ENCODE data around the gene ECI2.

Gene ECI2, protein sequence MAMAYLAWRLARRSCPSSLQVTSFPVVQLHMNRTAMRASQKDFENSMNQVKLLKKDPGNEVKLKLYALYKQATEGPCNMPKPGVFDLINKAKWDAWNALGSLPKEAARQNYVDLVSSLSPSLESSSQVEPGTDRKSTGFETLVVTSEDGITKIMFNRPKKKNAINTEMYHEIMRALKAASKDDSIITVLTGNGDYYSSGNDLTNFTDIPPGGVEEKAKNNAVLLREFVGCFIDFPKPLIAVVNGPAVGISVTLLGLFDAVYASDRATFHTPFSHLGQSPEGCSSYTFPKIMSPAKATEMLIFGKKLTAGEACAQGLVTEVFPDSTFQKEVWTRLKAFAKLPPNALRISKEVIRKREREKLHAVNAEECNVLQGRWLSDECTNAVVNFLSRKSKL

DNA sequence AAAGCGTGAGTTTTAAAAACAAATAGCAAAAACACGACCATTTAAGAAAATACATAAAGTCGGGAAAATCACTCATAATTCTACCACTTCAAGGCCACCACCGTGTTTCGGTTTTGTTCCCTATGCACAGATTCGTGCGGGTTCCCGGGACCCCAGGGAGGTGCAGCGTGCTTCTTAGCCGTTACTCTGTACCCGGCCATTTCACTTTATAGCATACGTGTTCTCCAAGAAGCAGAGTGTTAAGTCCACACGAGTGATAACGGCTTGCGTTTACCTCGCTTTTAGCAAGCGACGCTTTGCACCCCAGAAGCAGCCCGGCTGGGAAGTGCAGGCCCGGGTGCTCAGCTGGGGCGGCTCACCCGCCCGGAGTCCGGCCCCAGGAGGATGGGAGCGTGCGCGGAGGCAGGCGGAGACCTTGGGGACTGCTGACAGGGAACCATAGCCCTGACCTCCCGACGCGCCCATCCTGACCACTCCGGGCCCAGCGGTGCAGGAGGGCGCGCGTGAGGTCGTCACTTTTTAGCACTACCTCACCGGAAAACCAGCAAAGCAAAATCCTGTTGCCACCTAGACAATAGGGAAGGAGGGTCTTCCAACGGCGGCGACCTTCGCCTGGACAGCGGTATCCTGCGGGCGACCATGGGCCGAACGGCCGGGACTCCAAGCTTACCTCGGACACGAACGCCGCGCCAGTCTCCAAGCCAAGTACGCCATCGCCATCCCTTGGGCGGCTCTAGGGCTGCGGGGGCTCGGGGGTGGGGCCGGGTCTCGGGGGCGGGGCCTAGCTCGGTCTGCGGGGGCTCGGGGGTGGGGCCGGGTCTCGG, at the start of gene ECI2:
ECI2 (minus strand) TSS at position 735 of the 824 bp plus-strand sequence; CDS start at position 720, 15 bp downstream.
- DNase-seq (ENCODE audit: low spot score): no peak

DNA sequence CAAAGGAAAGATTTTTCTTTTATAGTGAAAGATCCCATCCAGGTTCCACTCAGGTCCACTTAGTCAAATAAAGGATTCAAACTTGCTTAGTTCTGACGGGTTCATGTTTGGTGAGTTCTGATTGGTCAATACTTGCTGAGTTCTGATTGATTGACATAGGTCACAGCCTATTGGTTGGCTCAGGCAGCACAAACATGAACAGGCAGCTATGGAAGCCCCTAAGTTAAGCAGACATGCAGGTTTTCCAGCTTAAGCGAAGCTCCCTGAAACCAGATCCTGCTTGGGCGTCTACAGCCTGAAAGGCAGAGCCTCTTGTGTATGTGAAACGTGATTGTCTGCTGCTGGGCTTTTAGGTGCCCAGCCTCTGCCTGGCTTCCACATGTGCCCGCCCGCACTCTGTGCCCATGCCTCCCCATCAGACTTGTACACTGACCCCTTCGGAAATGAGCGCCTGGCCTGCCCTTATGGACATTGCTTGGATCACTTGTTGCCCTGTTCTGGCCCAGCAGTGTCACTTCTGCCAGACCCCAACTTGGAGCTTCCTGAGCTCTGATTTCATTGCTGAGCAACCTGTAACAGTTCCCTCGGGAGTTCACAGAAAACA, 45.4 kb upstream of the ECI2 start:
- DNase-seq (ENCODE audit: low spot score): no peak

- no peak for DNase-seq (ENCODE audit: low spot score)
Measured at GRCh38 chr6:4179960-4180651, 44.7 kb upstream of the ECI2 start.

GRCh38 chr6:4178737-4179333, 43.5 kb upstream of the ECI2 start:
- no peak for DNase-seq (ENCODE audit: low spot score)

GRCh38 chr6:4176907-4177306, 41.5 kb upstream of the ECI2 start:
- no peak for DNase-seq (ENCODE audit: low spot score)

GRCh38 chr6:4174042-4174441, 38.7 kb upstream of the ECI2 start:
- DNase-seq (ENCODE audit: low spot score): no peak

DNA sequence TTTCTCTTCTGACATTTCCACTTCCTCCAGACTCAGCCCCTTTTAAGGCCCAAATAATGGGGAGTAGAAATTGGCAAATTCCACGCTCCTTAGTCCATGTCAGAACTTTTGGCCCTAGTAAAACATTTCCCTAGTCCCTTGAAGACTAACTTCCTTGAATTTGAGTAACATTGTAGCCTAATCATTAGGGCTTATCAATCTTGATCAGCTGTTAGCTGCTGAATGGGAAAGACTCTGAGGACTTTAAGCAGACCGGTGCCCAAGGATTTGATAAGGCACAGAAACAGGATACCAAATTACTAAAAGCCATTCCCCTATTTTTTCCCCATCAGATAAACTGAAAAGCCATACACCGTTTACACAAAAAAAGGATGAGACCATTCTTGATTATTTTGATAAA, 37.0 kb upstream of the ECI2 start:
- no peak for DNase-seq (ENCODE audit: low spot score)

DNA sequence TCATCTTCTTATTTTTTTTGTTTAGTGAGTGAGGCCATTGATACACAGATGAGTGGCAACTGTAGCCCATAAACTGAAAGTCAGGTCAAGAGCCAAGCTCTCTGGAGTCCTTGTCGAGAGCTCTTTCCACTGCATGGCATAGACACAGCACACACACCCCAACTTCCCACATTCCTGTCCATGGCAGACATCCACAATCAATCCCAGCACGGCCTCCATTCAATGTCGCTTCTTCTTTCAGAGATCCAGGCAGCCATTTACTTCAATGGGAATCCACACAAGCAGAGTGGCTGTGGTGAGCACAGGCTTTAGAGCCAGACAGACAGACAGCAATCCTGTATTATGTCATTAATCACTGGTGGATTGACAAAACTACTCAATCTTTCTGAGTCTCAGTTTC, 34.9 kb upstream of the ECI2 start:
- no peak for DNase-seq (ENCODE audit: low spot score)

DNA sequence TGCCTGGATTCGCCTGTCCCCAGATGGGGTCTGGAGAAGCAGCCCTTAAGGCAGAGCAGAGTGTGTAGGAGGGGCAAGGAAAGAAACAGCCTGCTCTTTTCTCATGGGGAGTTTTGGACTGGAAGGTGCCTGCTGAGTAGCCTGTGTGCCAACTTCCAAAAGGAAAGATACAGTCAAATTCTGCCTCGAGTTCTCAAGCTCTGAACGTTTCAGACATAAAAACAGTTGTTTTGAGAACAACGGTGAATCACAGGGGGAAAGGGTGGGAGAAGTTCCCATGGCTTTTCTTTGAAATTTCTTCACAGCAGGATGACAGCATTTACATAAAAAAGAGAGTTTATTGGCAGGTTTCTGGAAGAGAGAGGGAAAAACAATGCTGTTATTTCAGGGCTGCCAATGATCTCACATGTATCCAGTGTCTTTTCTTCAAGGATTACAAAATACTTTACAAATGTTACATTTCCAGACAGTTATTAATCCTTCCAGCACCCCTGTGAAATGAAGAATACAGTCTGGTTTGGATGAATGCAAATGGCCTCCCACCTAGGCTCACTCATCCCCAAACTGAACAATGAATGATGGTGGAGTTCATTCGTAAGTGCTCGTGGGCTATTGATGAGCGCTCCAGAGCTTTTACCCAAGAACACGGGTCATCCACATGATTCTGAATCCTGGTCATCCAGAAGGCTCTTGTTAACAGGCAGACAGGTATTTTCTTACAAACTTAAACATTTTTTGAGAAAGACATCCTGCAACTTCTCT, 33.8 kb upstream of the ECI2 start:
- DNase-seq (ENCODE audit: low spot score): peak; percentile 8

DNA sequence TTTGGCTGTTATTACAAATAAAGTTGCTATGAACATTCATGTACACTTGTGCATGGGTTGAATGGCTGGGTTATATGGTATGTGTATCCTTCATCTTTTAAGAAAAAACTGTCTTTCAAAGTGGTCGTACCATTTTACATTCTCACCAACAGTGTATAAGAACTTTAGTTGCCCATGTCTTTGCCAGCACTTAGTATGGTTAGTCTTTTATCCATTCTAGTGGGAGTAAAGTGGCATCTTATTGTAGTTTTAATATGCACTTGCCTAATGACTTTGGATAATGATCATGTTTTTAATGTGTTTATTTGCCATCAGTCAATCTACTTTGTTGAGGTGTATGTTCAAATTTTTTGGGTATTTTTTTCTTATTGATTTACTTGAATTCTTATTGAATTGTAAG, 32.5 kb upstream of the ECI2 start:
- DNase-seq (ENCODE audit: low spot score): no peak

- no peak for DNase-seq (ENCODE audit: low spot score)
Measured at GRCh38 chr6:4167123-4167522, 31.7 kb upstream of the ECI2 start.

- DNase-seq (ENCODE audit: low spot score): no peak
Measured at GRCh38 chr6:4164456-4164855, 29.1 kb upstream of the ECI2 start.

GRCh38 chr6:4164117-4164442, 28.7 kb upstream of the ECI2 start:
- DNase-seq (ENCODE audit: low spot score): no peak

GRCh38 chr6:4163408-4164116, 28.2 kb upstream of the ECI2 start:
- no peak for DNase-seq (ENCODE audit: low spot score)

GRCh38 chr6:4162370-4162769, 27.0 kb upstream of the ECI2 start:
- no peak for DNase-seq (ENCODE audit: low spot score)

DNA sequence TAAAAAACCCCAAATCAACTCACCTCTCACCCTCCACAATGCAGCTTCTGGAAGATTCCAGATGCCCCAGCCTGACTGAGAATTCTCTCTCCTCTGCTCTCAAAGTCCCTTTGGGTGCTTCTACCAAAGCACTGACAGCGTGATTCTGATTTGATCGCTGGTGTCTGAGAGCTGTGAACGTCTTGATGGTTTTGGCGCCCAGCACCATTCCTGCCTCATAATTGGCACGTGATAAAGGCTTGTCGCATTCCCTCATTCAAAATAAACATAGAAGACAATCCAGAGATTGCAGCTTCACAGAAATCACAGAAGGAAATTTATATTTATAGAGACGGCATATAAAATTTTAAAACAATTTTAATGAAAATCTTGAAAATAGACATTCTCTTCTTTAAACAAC, 24.1 kb upstream of the ECI2 start:
- no peak for DNase-seq (ENCODE audit: low spot score)

DNA sequence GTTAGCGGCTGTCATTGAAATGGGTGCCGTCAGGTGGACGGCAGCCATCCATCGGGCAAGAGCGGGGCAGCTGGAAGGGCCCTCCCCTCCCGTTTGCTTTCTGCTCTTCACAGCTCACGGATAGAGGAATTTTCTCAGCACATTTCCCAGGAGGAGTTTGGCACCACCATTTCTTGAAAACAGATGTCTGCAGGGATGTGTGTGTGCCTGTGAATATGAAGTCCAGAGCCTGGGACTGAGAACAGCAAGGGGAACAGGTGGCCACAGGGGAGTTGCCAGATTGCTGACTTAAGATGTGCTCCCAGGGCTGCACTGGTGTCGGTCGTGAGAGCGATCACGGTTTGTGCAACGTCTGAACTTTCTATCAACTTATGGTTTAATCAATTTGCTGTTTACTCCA, 22.1 kb upstream of the ECI2 start:
- DNase-seq (ENCODE audit: low spot score): no peak

GRCh38 chr6:4155848-4156466, 20.6 kb upstream of the ECI2 start:
- peak; percentile 93 for DNase-seq (ENCODE audit: low spot score)

DNA sequence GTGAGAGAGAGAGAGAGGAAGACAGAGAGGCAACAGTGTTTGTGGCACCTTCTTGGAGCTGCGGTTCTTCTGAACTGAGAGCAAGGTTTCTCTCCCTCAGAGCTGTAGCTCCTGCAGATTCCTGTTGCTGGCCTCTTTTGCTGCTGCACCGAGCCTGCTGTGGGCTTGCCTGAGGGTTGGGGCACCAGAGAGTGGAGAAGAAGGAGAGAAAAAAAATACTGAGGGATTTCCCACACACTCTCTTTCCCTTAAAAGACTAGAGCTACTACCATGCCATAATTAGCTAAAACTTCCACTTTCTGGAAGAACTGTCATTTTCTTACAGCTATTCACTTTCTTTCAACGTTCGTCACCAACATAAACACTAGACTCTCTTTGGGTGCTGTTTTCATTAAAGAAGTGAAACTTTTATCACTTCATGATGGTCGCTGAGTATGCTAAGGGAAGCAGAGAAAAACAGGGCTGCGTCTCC, 18.2 kb upstream of the ECI2 start:
- no peak for DNase-seq (ENCODE audit: low spot score)

- no peak for DNase-seq (ENCODE audit: low spot score)
Measured at GRCh38 chr6:4145083-4145482, 9.7 kb upstream of the ECI2 start.

All from Ammon's horn (tissue), 1 donor.